DOHH2 (cell line): ENCODE measurements around the gene C1orf216.

Source experiments
- CTCF ChIP-seq: fragments of 200-600 bp; sonication (generic); IDR thresholded peaks from one replicate; pipeline ENCODE4 v1.5.1; 2014; ENCODE audit warnings: antibody characterized with exemption, mild to moderate bottlenecking, low read depth, low read length; ENCODE audit not compliant: poor library complexity, severe bottlenecking
- EZH2phosphoT487 ChIP-seq: fragments of 200-600 bp; sonication (generic); IDR thresholded peaks from 2 replicates; pipeline ENCODE4 v1.6.1; 2017; ENCODE audit warnings: borderline replicate concordance, mild to moderate bottlenecking, antibody characterized with exemption, low read length, moderate library complexity, mixed read lengths

DNA sequence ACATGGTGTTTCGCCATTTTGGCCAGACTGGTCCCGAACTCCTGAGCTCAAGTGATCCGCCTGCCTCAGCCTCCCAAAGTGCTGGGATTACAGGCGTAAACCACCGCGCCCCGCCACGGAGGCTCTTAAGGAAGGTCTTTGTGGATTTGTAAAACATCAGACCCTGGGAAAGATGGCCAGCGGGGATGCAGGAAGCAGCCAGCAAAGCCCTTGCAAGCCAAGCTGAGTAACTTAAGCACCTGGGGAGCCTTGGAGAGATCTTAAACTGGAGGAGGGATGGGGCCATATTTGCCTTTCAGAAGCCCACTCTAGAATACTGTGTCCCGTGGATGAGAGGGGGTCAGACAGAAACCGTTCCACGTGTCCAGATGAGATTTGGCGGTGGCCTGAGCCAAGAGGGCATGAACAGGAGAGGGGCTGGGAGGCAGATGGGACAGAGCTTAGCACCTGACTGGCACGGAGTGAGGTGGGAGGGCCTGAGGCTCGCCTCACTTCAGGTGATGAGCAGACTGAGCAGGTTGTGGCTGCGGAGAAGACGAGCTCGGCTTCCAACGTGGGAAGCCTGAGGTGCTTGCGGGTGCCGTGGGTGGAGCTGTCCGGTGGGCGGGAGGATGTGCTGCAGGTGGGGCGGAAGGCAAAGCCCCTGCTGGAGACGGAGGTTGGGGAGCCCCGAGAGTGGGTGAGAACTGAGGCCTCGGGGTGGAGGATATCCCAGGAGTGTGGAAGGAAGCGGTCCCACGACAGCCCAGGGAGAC lies 11.7 kb downstream of the C1orf216 start:
- TF ChIP-seq CTCF (no peak), EZH2phosphoT487 (no peak)
